AG04450 (cell line): ENCODE measurements around the gene UGT2B15. TPM values are rescaled to one million over a fixed set of nuclear protein-coding genes. Genes with fewer than 3 reads are reported as not detected.
"Not testable (repeated sequence)": the region's sequence is repeated elsewhere in the genome, so short reads cannot be mapped to it uniquely, and the experiment has no call there.

Experiments used
- CTCF ChIA-PET: fragments of 300-600, 350-600 bp; formaldehyde crosslinking; extraction: SDS; loops from one replicate; lab custom pipeline; 2022; ENCODE audit warnings: antibody characterized with exemption, inconsistent platforms; lab: Charles Lee
- POLR2A ChIA-PET: fragments of 350-600 bp; formaldehyde crosslinking; extraction: SDS; loops from one replicate; lab custom pipeline; 2021; ENCODE audit warnings: antibody characterized with exemption, inconsistent platforms; lab: Yijun Ruan, JAX
- DNase-seq: peaks from one replicate; pipeline ENCODE4 v3.0.0-alpha.2; 2011; ENCODE audit warnings: low read depth, low spot score
- H3K27ac ChIP-seq: one replicate; pipeline ENCODE4 v1.5.1; 2012; ENCODE audit warnings: low read depth, low read length, control low read depth
- H3K27me3 ChIP-seq: one replicate; pipeline ENCODE4 v1.6.0; 2012; ENCODE audit warnings: low read length; ENCODE audit not compliant: control insufficient read depth, insufficient read depth
- H3K4me3 ChIP-seq: 2 replicates; pipeline ENCODE4 v1.5.1; 2011; ENCODE audit warnings: mild to moderate bottlenecking, low read depth, low read length, control low read depth
- H3K9me3 ChIP-seq: 2 replicates; pipeline ENCODE4 v1.5.1; 2012; ENCODE audit warnings: low read length; ENCODE audit not compliant: control insufficient read depth, insufficient read depth
- CTCF ChIP-seq: IDR thresholded peaks from 2 replicates; pipeline ENCODE4 v1.5.1; 2011; ENCODE audit warnings: low read depth, low read length, control low read depth, inconsistent platforms
- polyA plus RNA-seq: library from polyadenylated mRNA; depleted of rRNA; stranded (reverse); fragments of >200 nt; gene quantifications from 2 replicates; pipeline ENCODE4 v1.2.3, GENCODE V29; 2011

Gene UGT2B15
- polyA plus RNA-seq, 1 experiment = not detected

GRCh38 chr4:68712207-68712606, 41.8 kb upstream of the UGT2B15 start:
- CTCF ChIA-PET = no interaction called here
- DNase-seq = no peak
- no peaks in the 10 kb centered on the region for H3K27me3 ChIP-seq
- H3K4me3 ChIP-seq = no peak overlapping the region
- POLR2A ChIA-PET = no interaction called here
- H3K27ac ChIP-seq = no peak overlapping the region
- no peaks in the 10 kb centered on the region for H3K9me3 ChIP-seq
- TF ChIP-seq CTCF = no peak

- no peak for DNase-seq
- ChIA-PET CTCF (no interaction called here), POLR2A (no interaction called here)
Observed at GRCh38 chr4:68708566-68708965, 38.1 kb upstream of the UGT2B15 start.

GRCh38 chr4:68703168-68703567, 32.7 kb upstream of the UGT2B15 start:
- H3K4me3 ChIP-seq, DNase-seq, H3K27me3 ChIP-seq, CTCF ChIA-PET, H3K9me3 ChIP-seq, POLR2A ChIA-PET, H3K27ac ChIP-seq: not testable (repeated sequence)

More at GRCh38 chr4:68708566-68708965, 38.1 kb upstream of the UGT2B15 start:
- TF ChIP-seq CTCF = no peak
- no peaks in the 10 kb centered on the region for H3K27me3 ChIP-seq
- H3K27ac ChIP-seq = no peak overlapping the region
- H3K9me3 ChIP-seq = no peaks in the 10 kb centered on the region
- no peak overlapping the region for H3K4me3 ChIP-seq

GRCh38 chr4:68700152-68700551, 29.7 kb upstream of the UGT2B15 start:
- DNase-seq = no peak
- H3K4me3 ChIP-seq = no peak overlapping the region
- POLR2A ChIA-PET = no interaction called here
- no peak overlapping the region for H3K27ac ChIP-seq
- no peaks in the 10 kb centered on the region for H3K9me3 ChIP-seq
- CTCF ChIA-PET = no interaction called here
- TF ChIP-seq CTCF = no peak
- no peaks in the 10 kb centered on the region for H3K27me3 ChIP-seq

- CTCF ChIA-PET = no interaction called here
- POLR2A ChIA-PET = no interaction called here
- H3K27me3 ChIP-seq = no peaks in the 10 kb centered on the region
- peaks cover 5% of the 10 kb centered on the region; the same call in 1 of the 2 replicates for H3K9me3 ChIP-seq
- no peak for TF ChIP-seq CTCF
- H3K27ac ChIP-seq = no peak overlapping the region
- DNase-seq = no peak
- H3K4me3 ChIP-seq = no peak overlapping the region
Observed at GRCh38 chr4:68693325-68694075, 23.0 kb upstream of the UGT2B15 start.
